HG03025 (cell line): ENCODE data around the gene KIF26B.

ENCODE experiments used
- ATAC-seq: cut with Tn5 transposase; IDR thresholded peaks from one replicate; pipeline ENCODE4 v1.9.1; 2021; ENCODE audit warnings: mild to moderate bottlenecking, moderate library complexity; ENCODE audit not compliant: unreplicated experiment, low FRiP score

The KIF26B gene

DNA sequence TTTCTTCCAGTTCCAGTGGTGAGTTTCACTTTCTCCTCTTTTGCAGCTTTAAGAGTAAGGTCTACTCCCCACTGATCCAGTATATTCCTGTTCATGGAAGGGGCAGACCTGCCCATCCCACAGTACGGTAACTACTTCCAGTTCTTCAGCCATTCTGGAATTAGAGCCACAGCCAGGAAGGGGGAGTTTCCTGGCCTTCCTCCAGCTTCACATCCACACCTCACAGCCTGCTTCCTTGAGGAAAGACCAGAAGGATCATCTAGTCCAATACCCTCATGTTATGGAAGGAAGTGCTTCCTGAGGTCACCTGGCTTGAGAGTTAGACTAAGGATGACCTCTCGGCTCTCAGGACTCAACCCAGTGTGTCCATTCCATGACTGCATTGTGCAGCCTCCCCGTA, 597.8 kb downstream of the KIF26B start:
- ATAC-seq: no peak

DNA sequence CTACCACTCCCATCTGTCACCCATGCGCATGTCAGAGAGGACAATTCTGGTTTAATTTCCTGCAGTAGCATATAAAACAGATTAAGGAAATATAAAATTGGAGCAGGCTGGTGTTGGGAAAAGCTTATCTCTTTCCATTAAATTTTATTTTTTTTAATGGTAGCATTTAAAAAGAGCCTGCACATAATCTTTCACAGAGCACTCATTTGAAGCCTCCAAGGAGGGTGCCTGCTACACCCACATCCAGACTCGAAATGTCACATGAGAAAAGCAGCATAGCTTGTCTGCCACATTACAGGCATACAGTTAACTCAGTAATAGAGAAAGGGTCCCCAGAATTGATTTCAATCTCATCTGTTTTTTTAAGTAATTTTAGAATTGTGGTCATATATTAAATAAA, 599.0 kb downstream of the KIF26B start:
- no peak for ATAC-seq

DNA sequence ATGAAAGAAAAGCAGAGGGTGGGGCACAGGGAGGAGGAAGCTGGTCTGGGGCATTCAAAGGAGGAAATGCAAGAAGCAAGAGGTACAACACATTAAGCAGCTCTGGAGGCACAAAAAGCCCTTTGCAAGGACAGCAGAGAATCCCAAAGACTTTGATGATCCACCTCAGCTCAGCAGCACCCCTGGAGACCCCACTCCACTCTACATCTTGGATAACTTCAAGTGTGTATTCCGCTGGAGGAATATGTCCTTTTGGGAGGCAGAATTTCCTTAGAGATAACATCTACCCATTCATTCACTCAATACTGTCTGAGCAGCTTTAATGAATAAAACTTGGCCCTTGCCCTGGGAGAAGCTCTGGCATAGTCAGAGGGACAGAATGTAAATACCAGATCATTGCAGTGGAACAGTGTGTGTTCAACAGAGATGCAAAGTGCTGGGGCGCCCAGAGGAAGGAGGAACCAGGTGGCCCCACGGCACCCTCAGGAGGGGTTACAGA, 599.7 kb downstream of the KIF26B start:
- ATAC-seq: peak; percentile 49
